Measurements from ENCODE around the gene NDFIP2.
A peak's percentile ranks its signal among the peaks of the same experiment; 100 is the strongest.

The NDFIP2 gene

GRCh38 chr13:79480954-79481684 lies at the start of gene NDFIP2:
Gene NDFIP2 (plus strand): TSS chr13:79481155. CDS start chr13:79481204, 49 bp downstream.
- DNase-seq: peak; percentile 95

GRCh38 chr13:79432086-79432485 lies 48.9 kb upstream of the NDFIP2 start:
- no peak for DNase-seq

- no peak for DNase-seq
These were observed 48.0 kb upstream of the NDFIP2 start for GRCh38 chr13:79432992-79433391.

GRCh38 chr13:79434556-79434955 lies 46.4 kb upstream of the NDFIP2 start:
- DNase-seq: no peak

GRCh38 chr13:79435561-79435990 lies 45.4 kb upstream of the NDFIP2 start:
- DNase-seq: no peak

- DNase-seq: no peak
These were observed 41.7 kb upstream of the NDFIP2 start for GRCh38 chr13:79439275-79439674.

GRCh38 chr13:79440958-79441528 lies 39.9 kb upstream of the NDFIP2 start:
- DNase-seq: no peak

- DNase-seq: no peak
These were observed 38.7 kb upstream of the NDFIP2 start for GRCh38 chr13:79442221-79442620.

- DNase-seq: no peak
These were observed 38.2 kb upstream of the NDFIP2 start for GRCh38 chr13:79442706-79443105.

- DNase-seq: peak; percentile 42 to 59
These were observed 34.8 kb upstream of the NDFIP2 start for GRCh38 chr13:79445968-79446645.

- no peak for DNase-seq
These were observed 33.8 kb upstream of the NDFIP2 start for GRCh38 chr13:79447141-79447540.

- DNase-seq: no peak
These were observed 33.2 kb upstream of the NDFIP2 start for GRCh38 chr13:79447741-79448140.

GRCh38 chr13:79448413-79448812 lies 32.5 kb upstream of the NDFIP2 start:
- no peak for DNase-seq

- no peak for DNase-seq
These were observed 30.8 kb upstream of the NDFIP2 start for GRCh38 chr13:79450110-79450509.

GRCh38 chr13:79451500-79451962 lies 29.4 kb upstream of the NDFIP2 start:
- DNase-seq: peak; percentile 92 to 93

GRCh38 chr13:79452239-79452913 lies 28.6 kb upstream of the NDFIP2 start:
- DNase-seq: no peak

GRCh38 chr13:79455331-79455730 lies 25.6 kb upstream of the NDFIP2 start:
- DNase-seq: no peak

GRCh38 chr13:79456051-79456450 lies 24.9 kb upstream of the NDFIP2 start:
- no peak for DNase-seq

- DNase-seq: no peak
These were observed 24.1 kb upstream of the NDFIP2 start for GRCh38 chr13:79456656-79457365.

- no peak for DNase-seq
These were observed 23.6 kb upstream of the NDFIP2 start for GRCh38 chr13:79457390-79457789.

- no peak for DNase-seq
These were observed 23.0 kb upstream of the NDFIP2 start for GRCh38 chr13:79457948-79458347.

- DNase-seq: no peak
These were observed 22.5 kb upstream of the NDFIP2 start for GRCh38 chr13:79458436-79458835.

- no peak for DNase-seq
These were observed 21.0 kb upstream of the NDFIP2 start for GRCh38 chr13:79459906-79460305.
